ENCODE data around the gene CDK1. TPM values are rescaled to one million over a fixed set of nuclear protein-coding genes. Genes with fewer than 3 reads are reported as not detected.

Gene CDK1
- total and polyA plus RNA-seq, 2 of the 8 experiments (the other 6 are each of a cell fraction or from before 2014, with no cell fraction given) = 29.4 to 111 TPM

- peaks cover 4 to 38% (median 23%) of the 10 kb centered on the region in 4 experiments for H3K36me3 ChIP-seq (ENCODE audit: control insufficient read depth in 2 of 4, insufficient read depth in 4 of 4, low read length in 3 of 4)
- H2AFZ ChIP-seq (ENCODE audit: low read length) = no peak overlapping the region
- no peaks in the 10 kb centered on the region for H4K20me1 ChIP-seq (replicated peaks in 1 of 2; ENCODE audit: control insufficient read depth in 1 of 2, insufficient read depth in 2 of 2, low read length in 2 of 2)
- no peaks in the 10 kb centered on the region; the same call in 1 of the 2 replicates for H3K23me2 ChIP-seq (ENCODE audit: low read depth, low read length)
- H3K79me2 ChIP-seq (ENCODE audit: control insufficient read depth in 1 of 2, insufficient read depth in 2 of 2, low read length in 2 of 2) = no peaks in the 10 kb centered on the region
- no peak overlapping the region for H3K56ac ChIP-seq (replicated peaks; ENCODE audit: insufficient read length, low read depth, low read length)
- no peak overlapping the region for H3K18ac ChIP-seq (ENCODE audit: extremely low read depth, low read length)
- no peaks in the 10 kb centered on the region for H3K27me3 ChIP-seq (replicated peaks in 1 of 4; ENCODE audit: control insufficient read depth in 3 of 4, extremely low read depth in 1 of 4, insufficient read depth in 3 of 4, low read length in 3 of 4)
- no peak overlapping the region for H2AK5ac ChIP-seq (ENCODE audit: low read depth, low read length)
- H2BK5ac ChIP-seq (ENCODE audit: low read depth, low read length) = no peak overlapping the region
- peaks cover 3% of the 10 kb centered on the region; the same call in 1 of the 2 replicates for H3K79me1 ChIP-seq (ENCODE audit: low read depth, low read length)
- ChIA-PET CTCF (ENCODE audit: partially characterized antibody) (interaction anchor here (0.6 to 0.7 kb wide), 2 partner anchors 29 to 198 kb away, joined by 3 read pairs; no protein-coding TSS in a partner anchor), POLR2A (ENCODE audit: partially characterized antibody) (interaction anchor here (1.1 kb wide), 1 partner anchor 10 kb away, joined by 3 read pairs; no protein-coding TSS in a partner anchor)
- no peak overlapping the region for H3K14ac ChIP-seq (ENCODE audit: insufficient read length)
- TF ChIP-seq BRCA1 (IDR thresholded peaks at IDR 0.05; ENCODE audit: low read depth, low read length) = no peak
- H4K8ac ChIP-seq (ENCODE audit: extremely low read depth, insufficient read depth, low read length) = no peak overlapping the region
- no peak overlapping the region for H2BK12ac ChIP-seq (ENCODE audit: low read depth, low read length)
- H3K23ac ChIP-seq (ENCODE audit: insufficient read length) = no peak overlapping the region
- H2BK20ac ChIP-seq (ENCODE audit: low read length) = no peak overlapping the region
- FAIRE-seq (no peak), DNase-seq (ENCODE audit: low read depth in 1 of 2, low spot score in 2 of 2) (no peak)
- 69% methylated on average over 4 of the region's 4 CpGs; no CpG with 5 or more reads in 1 of the 2 experiments for WGBS, 2 experiments (ENCODE audit: extremely low coverage in 1 of 2, insufficient coverage in 1 of 2, insufficient read length in 1 of 2, insufficient replicate concordance in 2 of 2, low coverage in 1 of 2, low lambda C conversion rate in 2 of 2, missing lambda C conversion rate in 1 of 2)
- H3K4ac ChIP-seq (replicated peaks; ENCODE audit: insufficient read length, low read depth, low read length) = no peak overlapping the region
- H2BK15ac ChIP-seq (ENCODE audit: low read length) = no peak overlapping the region
- no peaks in the 10 kb centered on the region for H3K4me1 ChIP-seq (replicated peaks in 1 of 4; ENCODE audit: control insufficient read depth in 3 of 4, insufficient read depth in 4 of 4, low read length in 3 of 4)
- no peak overlapping the region for H2BK120ac ChIP-seq (replicated peaks; ENCODE audit: low read depth, low read length)
- no peak overlapping the region for H3K4me2 ChIP-seq (ENCODE audit: insufficient read depth in 1 of 2, low read depth in 2 of 2, low read length in 2 of 2)
- H4K91ac ChIP-seq (replicated peaks; ENCODE audit: insufficient read length, low read length) = no peak overlapping the region
- H3K27ac ChIP-seq (ENCODE audit: low read depth, low read length) = no peak overlapping the region
- no peak overlapping the region for H3K9ac ChIP-seq (replicated peaks in 1 of 4; ENCODE audit: extremely low read depth in 1 of 4, low read depth in 3 of 4, low read length in 3 of 4)
- no peak overlapping the region for H4K5ac ChIP-seq (ENCODE audit: insufficient read length, low read depth, low read length)
- no peaks in the 10 kb centered on the region for H3K9me3 ChIP-seq (ENCODE audit: insufficient read depth in 2 of 2, low read depth in 1 of 2, low read length in 1 of 2)
- no peak overlapping the region for H3K4me3 ChIP-seq (ENCODE audit: extremely low read depth in 1 of 4, insufficient read depth in 2 of 4, low read depth in 3 of 4, low read length in 4 of 4)
These were observed 20.6 kb downstream of the CDK1 start for GRCh38 chr10:60798870-60799269.

Measured in H1 (cell line).